ENCODE measurements around the gene ALG13.

GRCh38 chrX:111645607-111646006 is 35.4 kb upstream of the ALG13 start:
- TF ChIP-seq, protein P1, sequence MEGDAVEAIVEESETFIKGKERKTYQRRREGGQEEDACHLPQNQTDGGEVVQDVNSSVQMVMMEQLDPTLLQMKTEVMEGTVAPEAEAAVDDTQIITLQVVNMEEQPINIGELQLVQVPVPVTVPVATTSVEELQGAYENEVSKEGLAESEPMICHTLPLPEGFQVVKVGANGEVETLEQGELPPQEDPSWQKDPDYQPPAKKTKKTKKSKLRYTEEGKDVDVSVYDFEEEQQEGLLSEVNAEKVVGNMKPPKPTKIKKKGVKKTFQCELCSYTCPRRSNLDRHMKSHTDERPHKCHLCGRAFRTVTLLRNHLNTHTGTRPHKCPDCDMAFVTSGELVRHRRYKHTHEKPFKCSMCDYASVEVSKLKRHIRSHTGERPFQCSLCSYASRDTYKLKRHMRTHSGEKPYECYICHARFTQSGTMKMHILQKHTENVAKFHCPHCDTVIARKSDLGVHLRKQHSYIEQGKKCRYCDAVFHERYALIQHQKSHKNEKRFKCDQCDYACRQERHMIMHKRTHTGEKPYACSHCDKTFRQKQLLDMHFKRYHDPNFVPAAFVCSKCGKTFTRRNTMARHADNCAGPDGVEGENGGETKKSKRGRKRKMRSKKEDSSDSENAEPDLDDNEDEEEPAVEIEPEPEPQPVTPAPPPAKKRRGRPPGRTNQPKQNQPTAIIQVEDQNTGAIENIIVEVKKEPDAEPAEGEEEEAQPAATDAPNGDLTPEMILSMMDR (conservative IDR thresholded peaks at IDR 0.05; ENCODE audit: low read depth in 2 of 2): no peak
- TF ChIP-seq POLR2AphosphoS5 (IDR thresholded peaks at IDR 0.05; ENCODE audit: low read depth): no peak
- TF ChIP-seq, protein P2, sequence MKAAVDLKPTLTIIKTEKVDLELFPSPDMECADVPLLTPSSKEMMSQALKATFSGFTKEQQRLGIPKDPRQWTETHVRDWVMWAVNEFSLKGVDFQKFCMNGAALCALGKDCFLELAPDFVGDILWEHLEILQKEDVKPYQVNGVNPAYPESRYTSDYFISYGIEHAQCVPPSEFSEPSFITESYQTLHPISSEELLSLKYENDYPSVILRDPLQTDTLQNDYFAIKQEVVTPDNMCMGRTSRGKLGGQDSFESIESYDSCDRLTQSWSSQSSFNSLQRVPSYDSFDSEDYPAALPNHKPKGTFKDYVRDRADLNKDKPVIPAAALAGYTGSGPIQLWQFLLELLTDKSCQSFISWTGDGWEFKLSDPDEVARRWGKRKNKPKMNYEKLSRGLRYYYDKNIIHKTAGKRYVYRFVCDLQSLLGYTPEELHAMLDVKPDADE (IDR thresholded peaks at IDR 0.05): no peak
- TF ChIP-seq, protein P3, sequence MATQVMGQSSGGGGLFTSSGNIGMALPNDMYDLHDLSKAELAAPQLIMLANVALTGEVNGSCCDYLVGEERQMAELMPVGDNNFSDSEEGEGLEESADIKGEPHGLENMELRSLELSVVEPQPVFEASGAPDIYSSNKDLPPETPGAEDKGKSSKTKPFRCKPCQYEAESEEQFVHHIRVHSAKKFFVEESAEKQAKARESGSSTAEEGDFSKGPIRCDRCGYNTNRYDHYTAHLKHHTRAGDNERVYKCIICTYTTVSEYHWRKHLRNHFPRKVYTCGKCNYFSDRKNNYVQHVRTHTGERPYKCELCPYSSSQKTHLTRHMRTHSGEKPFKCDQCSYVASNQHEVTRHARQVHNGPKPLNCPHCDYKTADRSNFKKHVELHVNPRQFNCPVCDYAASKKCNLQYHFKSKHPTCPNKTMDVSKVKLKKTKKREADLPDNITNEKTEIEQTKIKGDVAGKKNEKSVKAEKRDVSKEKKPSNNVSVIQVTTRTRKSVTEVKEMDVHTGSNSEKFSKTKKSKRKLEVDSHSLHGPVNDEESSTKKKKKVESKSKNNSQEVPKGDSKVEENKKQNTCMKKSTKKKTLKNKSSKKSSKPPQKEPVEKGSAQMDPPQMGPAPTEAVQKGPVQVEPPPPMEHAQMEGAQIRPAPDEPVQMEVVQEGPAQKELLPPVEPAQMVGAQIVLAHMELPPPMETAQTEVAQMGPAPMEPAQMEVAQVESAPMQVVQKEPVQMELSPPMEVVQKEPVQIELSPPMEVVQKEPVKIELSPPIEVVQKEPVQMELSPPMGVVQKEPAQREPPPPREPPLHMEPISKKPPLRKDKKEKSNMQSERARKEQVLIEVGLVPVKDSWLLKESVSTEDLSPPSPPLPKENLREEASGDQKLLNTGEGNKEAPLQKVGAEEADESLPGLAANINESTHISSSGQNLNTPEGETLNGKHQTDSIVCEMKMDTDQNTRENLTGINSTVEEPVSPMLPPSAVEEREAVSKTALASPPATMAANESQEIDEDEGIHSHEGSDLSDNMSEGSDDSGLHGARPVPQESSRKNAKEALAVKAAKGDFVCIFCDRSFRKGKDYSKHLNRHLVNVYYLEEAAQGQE (IDR thresholded peaks at IDR 0.05; ENCODE audit: unreplicated experiment): no peak
- TF ChIP-seq, protein P4, sequence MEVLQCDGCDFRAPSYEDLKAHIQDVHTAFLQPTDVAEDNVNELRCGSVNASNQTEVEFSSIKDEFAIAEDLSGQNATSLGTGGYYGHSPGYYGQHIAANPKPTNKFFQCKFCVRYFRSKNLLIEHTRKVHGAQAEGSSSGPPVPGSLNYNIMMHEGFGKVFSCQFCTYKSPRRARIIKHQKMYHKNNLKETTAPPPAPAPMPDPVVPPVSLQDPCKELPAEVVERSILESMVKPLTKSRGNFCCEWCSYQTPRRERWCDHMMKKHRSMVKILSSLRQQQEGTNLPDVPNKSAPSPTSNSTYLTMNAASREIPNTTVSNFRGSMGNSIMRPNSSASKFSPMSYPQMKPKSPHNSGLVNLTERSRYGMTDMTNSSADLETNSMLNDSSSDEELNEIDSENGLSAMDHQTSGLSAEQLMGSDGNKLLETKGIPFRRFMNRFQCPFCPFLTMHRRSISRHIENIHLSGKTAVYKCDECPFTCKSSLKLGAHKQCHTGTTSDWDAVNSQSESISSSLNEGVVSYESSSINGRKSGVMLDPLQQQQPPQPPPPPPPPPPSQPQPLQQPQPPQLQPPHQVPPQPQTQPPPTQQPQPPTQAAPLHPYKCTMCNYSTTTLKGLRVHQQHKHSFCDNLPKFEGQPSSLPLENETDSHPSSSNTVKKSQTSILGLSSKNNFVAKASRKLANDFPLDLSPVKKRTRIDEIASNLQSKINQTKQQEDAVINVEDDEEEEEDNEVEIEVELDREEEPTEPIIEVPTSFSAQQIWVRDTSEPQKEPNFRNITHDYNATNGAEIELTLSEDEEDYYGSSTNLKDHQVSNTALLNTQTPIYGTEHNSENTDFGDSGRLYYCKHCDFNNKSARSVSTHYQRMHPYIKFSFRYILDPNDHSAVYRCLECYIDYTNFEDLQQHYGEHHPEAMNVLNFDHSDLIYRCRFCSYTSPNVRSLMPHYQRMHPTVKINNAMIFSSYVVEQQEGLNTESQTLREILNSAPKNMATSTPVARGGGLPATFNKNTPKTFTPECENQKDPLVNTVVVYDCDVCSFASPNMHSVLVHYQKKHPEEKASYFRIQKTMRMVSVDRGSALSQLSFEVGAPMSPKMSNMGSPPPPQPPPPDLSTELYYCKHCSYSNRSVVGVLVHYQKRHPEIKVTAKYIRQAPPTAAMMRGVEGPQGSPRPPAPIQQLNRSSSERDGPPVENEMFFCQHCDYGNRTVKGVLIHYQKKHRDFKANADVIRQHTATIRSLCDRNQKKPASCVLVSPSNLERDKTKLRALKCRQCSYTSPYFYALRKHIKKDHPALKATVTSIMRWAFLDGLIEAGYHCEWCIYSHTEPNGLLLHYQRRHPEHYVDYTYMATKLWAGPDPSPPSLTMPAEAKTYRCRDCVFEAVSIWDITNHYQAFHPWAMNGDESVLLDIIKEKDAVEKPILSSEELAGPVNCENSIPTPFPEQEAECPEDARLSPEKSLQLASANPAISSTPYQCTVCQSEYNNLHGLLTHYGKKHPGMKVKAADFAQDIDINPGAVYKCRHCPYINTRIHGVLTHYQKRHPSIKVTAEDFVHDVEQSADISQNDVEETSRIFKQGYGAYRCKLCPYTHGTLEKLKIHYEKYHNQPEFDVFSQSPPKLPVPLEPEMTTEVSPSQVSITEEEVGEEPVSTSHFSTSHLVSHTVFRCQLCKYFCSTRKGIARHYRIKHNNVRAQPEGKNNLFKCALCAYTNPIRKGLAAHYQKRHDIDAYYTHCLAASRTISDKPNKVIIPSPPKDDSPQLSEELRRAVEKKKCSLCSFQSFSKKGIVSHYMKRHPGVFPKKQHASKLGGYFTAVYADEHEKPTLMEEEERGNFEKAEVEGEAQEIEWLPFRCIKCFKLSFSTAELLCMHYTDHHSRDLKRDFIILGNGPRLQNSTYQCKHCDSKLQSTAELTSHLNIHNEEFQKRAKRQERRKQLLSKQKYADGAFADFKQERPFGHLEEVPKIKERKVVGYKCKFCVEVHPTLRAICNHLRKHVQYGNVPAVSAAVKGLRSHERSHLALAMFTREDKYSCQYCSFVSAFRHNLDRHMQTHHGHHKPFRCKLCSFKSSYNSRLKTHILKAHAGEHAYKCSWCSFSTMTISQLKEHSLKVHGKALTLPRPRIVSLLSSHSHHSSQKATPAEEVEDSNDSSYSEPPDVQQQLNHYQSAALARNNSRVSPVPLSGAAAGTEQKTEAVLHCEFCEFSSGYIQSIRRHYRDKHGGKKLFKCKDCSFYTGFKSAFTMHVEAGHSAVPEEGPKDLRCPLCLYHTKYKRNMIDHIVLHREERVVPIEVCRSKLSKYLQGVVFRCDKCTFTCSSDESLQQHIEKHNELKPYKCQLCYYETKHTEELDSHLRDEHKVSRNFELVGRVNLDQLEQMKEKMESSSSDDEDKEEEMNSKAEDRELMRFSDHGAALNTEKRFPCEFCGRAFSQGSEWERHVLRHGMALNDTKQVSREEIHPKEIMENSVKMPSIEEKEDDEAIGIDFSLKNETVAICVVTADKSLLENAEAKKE (CRISPR knock-in tag; IDR thresholded peaks at IDR 0.05): no peak
- TF ChIP-seq CREB1 (CRISPR knock-in tag; IDR thresholded peaks at IDR 0.05; ENCODE audit: low read depth): no peak
- no peak for TF ChIP-seq EZH2 (IDR thresholded peaks at IDR 0.05; ENCODE audit: low read depth, unreplicated experiment)
- TF ChIP-seq EZH2phosphoT487 (IDR thresholded peaks at IDR 0.05; ENCODE audit: unreplicated experiment): no peak

Measured in GM23338 (cell line).